ENCODE data around the gene WASF3.

Gene WASF3

DNA sequence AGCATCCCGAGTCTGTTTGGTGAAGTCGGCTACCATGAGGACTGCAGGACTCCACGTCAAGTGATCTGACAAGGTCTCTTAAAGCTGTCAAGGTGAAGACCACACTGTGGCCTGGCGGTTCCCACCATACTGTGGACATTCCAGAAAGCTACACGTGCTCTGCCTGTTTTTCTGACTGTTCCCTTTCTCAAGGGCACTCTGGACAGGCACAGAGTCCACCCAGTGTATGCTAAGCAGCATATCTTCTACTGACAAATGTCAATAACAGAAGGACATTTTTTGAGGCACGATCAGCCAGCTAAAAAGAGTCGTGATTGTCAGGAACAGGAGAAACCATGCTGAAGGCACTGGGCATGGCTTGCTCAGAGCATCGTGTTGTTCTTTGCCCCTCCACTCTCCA is 12.8 kb upstream of the WASF3 start:
- no peak for DNase-seq (ENCODE audit: low read depth)

DNA sequence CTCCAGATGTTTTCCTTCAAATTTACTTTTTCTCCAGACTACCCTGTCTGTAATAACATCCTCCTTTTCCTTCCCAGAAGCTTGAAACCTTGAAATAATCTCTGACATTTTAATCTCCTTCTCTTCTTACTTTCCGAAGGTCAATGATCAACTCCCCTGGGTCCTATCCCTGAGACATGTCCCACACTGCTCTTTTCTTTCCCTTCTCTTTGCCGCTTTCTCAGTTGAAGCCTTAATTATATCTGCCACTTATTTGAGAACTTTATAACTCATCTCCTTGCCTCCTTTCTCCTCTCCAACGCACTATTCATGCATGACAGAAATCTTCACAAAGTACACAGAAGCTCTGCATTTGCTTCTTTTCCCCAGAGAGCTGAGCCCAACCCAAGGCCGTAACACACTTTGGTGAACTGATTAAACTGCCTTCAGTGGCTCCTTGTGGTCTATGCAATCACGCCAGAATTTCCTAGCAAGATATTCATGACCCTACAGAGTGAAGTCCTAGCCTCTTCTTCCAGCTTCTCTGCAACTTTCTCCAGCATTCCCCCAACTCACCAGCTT is 9.2 kb upstream of the WASF3 start:
- DNase-seq (ENCODE audit: low read depth), result no peak

DNA sequence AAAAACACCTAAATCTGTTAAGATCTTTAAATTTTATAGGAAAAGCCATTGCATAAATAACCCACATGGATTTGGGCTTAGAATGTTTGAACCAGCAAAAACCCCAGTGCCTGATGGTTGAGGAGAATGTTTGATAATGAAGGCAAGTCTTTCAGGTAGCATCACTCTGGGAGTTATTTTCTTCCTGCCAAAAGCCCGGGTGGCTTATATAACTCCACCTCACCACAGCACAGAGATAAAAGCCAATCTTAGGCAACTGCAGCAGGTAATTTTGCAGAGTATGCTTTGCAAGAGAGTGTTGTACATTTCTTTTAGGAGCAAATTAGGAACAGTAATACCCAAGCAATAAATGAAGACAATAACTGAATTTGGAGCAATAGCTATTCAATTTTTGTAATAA is 7.8 kb upstream of the WASF3 start:
- DNase-seq (ENCODE audit: low read depth), result no peak

DNA sequence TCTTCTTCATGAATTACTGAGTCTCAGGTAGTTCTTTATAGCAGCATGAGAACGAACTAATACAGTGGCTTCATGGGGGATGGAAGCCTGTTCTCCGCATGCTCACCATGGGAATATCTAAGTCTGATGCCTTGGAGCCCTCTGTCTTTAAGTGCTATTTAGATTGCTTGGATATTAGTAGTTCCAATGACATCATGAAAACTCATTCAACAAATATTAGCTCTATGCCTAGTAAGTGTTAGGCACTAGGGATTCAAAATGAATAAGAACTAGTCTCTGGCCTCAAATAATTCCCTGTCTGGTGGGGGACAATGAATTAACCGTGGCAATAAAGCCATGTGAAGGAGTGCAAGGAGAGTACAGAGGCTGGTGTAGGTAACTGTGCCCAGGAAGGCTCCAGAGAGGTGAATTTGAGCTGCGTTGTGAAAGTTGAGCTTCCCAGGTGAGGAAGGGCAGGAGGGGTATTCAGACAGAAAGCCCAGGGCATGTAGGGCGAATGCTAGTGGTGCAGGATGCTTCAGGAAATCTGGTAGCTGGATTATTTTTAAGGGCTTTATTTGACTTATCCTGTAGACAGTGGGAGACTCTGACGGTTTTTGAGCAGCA is 6.1 kb upstream of the WASF3 start:
- DNase-seq (ENCODE audit: low read depth), result no peak

DNA sequence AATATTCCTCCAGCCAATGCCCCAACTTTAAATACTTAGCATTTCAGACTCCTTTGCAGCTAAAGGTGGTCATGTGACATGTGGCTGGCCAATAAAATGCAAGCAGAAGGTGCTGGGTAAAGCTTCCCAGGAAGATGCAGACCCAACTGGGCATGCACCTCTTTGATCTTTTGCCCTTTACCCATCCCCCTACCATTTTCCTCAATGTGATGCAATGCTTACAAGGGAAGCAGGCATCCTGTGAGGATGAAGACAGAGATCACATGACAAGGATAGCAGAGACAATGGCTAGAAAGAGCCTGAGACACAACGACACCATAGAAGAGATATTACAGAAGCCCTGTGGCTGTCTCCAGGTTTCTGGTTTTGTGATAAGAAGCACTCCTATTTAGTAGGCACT is 2.1 kb upstream of the WASF3 start:
- no peak for DNase-seq (ENCODE audit: low read depth)

DNA sequence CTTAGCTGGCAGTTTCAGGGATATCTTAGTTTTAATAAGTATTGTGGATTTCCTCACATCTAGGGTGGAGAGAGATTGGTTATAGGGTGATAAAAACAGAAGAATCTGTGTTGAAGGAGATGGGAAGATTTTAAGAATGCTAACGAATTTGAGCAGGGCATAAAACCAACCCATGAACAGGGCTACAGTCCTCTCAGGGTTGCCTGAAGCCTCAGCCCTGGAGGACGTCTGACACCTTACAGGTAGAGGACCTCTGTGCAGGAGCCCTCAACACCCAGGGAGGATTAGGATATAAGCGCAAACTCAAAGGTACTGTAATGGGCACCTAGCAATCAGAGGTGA is 461 bp upstream of the WASF3 start:
- no peak for DNase-seq (ENCODE audit: low read depth)

DNA sequence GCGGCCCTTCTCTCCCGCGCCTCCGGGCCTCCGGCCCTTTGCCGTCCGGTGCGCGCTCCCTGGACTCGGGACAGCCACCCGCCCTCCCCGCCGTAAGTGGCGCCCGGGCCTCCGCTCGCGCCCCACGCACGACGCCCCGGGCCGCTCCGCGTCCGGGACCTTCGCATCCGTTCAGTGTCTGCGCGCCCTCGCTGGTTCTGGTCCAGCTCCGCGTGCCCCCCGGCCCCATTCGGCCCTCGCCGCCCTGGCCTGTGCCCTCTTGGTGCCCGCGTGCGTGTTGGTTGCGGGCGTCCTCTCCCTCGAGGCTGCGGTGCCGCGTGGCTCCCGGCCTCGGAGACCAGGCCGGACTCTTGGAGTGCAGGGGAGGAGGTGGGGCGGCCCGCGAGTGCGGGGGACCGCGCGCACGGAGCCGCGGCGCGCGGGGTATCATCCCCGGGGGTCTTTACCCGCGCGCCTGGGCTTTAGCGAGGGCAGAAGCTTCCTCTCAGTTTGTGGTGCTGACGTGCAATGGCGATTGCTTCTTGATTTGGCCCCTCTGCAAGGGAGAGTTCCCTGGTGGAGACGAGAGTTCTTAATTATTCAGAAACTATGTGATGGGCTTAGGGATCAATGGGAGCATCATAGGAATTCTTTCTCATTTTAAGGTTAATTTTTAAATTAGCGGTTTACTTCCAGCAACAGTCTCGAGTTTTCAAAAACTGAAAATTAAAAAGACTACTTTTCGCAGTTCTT is 757 bp downstream of the WASF3 start:
- peak; percentile 44 for DNase-seq (ENCODE audit: low read depth)

DNA sequence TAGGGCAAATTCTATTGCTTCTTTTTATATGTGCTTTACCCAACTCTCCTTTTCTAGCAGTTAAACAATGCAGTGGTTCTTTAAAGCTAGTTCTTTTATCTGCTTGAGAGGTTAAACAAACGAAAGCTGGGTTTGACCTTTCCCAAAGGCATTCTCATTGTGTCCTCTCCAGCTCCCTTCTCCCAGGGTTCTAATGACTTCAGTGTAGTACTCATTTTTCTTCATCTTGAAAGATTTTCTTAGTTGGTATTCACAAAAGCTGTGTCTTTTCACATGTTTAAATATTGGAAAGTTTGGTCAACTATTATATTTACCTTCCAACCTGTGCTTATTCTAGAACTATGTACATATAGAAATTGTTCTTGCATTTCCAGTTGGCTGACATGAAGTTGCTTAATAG is 1.5 kb downstream of the WASF3 start:
- DNase-seq (ENCODE audit: low read depth), result no peak

DNA sequence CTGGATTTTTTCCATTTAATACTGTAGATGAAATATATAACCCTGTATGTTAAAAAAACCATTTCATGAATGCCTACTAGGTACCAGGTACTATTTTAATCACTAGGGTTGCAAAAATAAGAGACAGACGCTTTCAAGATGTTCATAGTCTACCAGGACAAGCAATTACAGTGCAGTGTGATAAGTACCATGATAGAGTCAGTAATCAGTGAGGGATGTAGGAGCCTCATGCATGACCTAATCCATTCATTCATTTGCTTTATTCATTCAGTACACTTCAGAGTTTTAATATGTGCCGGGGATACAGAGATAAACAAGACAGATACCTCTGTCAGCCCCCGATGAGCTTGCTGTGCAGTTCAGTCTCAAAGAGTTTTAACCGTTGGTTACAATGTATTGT is 3.0 kb downstream of the WASF3 start:
- no peak for DNase-seq (ENCODE audit: low read depth)

DNA sequence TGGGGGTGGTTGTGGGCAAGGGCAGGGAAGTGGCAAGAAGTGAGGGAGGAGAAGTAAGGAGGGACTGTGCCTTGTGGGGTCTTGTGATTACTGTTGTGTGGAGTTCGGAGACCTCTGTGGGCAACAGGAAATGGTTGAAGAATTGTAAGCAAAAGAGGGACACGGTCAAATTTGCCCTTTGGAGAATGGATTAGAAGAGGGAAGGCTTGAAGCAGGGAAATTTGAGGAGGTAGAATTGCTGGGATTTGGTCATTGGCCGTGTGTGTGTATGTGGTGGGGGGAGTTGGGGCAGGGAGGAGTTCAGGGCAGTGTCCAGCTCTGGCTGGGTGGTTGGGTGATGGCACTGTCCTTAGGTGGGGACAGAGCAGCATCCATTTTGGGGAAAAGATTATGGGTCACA is 3.6 kb downstream of the WASF3 start:
- DNase-seq (ENCODE audit: low read depth), result no peak

DNA sequence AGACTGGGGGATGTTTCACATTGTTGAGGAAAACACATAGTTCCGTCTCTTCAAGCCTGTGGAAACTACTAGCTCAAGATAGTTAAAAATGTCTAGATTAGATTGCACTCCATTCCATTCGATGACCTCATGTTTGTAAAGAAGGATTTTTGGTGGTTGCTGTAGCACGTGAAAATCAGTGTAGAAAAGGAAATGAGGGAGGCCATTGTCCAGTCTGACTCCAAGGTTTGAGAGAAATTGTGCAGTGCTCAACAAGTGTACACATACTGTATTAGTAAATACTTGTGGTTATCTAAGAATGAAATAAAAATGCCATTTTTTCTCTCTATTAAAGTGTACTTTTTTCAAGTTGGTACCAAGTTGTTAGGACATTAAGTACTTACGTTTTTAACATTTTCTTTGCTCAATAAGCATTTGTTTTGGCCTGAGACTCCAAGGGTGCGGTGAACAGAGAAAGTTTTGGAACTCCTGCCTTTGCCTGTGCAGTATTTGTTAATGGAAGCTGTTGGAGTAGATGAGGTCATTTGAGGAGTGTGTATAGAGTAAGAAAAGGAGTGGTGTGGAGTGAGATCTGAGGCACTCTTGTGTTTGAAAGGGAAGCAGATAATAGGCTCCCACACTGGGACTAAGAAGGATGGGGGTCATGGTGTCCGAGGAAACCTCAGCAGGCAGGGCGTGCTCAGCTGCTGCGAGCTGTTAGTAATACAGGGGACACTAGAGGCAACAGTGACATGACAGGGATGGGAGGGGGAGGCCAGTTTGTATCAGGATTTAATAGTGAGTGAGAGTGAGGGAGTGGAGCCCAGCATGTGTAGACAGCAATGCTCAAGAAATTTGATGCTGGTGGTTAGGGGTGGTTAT is 4.4 kb downstream of the WASF3 start:
- DNase-seq (ENCODE audit: low read depth), result peak; percentile 66

DNA sequence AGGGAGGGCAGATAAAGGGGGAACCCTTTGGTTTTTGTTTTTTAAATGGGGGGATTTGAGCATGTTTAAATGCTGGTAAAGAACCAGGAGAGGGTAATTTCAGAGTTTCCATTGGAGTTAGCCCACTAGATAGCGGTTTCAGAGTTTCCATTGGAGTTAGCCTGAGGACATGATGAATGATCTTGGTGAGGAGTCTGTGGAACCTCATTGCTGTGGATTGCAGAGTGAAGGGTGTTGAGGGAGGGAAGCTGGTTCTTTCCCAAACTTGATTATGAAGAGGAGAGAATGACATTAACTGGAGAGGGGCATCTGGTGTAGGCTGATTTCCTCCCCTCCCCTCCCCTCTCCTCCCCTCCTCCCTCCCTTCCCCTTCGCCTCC is 5.0 kb downstream of the WASF3 start:
- no peak for DNase-seq (ENCODE audit: low read depth)

DNA sequence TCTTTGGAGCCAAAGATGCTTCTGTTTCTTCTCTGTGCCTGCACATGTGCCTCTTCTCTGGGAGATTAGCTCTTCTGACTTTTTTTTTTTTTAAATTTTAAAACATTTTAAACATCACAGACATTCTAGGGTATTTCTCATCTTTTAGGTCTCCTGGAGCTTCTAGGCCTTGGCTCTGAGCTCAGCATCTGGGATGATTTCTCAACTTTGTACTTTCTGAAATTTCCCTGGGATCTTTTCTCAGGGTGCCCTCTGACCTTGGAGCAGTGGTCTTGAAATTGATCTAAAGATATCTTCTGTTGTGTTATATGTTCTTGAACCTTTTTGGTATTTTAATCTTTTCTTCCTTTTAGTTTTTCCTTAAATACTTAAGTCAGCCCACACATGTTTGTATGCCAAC is 6.2 kb downstream of the WASF3 start:
- no peak for DNase-seq (ENCODE audit: low read depth)

DNA sequence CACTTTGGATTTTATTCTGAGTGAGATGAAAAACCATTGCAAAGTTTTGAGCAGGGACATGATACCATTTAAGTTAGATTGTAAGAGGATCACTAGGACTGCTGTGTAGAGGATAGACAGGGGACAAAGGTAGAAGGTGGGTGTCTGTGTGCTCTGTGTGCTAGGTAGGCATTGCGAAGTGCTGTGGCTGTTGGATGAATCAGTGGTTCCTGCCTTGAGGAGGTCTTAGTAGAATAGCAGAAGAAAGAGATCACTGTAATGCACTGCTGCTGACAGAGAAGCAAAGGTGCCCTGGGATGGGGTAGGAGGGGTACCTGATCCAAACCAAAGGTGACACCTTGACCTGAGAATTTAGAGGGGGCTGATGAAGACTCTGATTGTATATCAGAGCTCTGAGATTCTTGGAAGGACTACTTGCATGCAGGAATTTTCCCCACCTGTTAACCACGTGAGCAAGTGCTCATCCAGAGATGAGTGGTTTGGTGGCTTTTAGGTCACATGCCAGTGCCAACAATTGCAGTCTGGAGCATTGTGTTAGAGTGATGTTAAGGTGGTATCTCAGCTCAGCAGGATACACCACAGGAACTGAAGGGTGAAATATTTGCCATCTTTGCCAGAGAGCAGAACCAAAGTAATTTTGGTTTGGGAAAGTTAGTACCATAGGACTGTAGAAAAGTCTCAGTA is 10.8 kb downstream of the WASF3 start:
- no peak for DNase-seq (ENCODE audit: low read depth)

DNA sequence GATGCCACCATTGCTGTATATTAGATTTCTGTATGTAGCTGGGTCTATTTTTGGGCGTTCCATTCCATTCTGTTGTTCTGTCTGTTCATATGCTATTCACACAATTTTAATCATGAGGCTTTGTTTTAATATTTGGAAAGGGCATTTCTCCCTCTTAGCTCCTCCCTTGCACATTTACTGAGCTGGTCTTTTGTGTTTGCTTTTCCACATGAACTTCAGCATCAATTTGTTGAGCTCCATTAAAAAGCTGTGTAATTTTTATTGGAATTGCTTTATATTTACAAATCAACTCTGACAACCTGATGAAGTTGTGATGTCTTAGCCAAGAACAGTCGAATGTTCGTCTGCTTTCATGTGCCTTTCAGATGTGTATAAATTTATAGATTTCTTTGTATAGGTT is 14.0 kb downstream of the WASF3 start:
- no peak for DNase-seq (ENCODE audit: low read depth)

DNA sequence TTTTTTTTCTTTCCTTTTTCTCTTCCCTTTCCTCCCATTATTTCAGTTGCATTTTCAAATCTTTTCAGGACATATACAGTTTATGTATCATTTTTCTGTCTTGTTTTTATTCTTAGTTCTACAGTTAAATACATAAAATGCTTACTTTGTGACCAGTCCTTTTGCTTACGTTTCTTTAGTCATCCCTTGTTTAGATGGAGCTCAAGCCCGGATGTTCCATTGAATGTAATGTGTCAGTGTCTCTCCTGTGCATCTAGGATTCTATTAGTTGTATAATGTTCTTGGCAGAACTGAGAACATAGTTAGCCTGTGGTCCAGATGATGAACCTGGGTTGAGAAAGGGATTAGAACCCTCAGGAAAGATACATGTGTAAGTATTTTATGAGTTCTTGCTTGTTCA is 17.8 kb downstream of the WASF3 start:
- DNase-seq (ENCODE audit: low read depth), result peak; percentile 50

DNA sequence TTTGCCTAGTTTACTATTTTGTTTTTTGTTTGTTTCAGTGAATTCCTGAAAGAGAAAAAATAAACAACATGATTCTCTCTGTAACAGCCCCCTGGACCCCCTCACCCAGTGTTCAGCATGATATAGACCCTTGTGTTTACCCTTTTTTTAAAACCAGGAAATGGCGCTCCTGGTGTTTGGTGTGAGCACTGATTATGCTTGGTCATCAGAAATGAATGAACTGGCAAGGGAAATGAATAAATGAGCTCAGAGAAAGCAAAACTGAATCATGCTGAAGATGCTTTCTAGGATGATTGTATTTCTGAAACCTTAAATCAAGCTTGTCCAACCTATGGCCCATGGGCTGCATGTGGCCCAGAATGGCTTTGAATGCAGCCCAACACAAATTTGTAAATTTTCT is 22.1 kb downstream of the WASF3 start:
- DNase-seq (ENCODE audit: low read depth), result peak; percentile 29

DNA sequence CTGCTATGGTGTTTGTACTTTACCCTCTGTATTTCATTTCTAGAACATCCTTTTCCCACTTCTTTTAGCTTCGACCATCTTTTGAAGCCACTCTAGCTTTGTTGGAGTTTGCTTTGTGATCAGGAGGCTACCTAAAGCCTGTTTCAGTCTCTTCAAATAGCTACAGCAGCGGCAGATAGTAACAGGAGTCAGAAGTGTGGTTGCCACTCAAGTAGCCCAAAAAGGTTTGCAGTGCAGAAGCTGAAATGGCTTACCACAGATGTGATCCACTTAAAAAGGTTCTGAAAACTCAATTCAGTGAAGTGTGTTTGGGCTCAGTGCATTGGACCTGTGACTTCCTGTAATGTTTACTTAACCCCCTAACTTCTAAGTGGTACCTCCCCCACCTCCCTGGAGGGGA is 26.2 kb downstream of the WASF3 start:
- DNase-seq (ENCODE audit: low read depth), result peak; percentile 8

DNA sequence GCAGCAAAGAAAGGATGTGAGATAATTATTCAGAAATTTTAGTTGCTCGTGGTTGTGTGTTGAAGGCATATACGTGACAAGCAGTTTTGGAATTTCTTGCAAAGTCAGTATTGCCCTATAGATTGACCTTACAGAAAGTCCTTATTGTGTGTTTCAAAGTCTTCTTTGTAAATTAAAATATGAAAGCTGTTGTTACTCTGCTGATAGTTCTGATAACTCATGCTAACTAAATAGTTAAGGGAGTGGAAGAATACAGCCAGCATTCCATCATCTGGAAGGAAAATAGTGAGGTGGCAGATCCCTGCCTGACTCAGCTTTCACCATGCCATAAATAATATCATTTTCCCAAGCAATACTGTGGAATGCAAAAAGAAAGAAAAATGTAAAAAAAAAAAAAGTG is 27.2 kb downstream of the WASF3 start:
- peak; percentile 88 for DNase-seq (ENCODE audit: low read depth)

DNA sequence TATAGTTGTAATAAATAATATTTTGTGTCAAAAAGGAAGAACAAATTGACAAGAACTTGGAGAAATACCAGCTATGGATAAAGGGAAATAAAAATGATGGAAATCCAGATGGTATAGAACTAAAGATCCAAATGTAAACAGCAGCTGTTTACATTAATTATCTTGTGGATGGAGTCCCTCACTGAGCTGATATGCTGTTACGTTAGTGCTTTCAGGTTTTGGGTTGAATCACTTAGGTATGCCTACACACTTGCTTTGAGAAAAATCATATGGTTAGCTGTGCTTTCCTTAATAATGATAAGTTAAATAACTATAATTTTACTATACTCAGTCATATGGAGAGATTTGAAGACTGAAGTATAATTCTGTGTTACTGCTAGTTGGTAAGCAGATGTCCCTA is 27.7 kb downstream of the WASF3 start:
- peak; percentile 58 for DNase-seq (ENCODE audit: low read depth)

DNA sequence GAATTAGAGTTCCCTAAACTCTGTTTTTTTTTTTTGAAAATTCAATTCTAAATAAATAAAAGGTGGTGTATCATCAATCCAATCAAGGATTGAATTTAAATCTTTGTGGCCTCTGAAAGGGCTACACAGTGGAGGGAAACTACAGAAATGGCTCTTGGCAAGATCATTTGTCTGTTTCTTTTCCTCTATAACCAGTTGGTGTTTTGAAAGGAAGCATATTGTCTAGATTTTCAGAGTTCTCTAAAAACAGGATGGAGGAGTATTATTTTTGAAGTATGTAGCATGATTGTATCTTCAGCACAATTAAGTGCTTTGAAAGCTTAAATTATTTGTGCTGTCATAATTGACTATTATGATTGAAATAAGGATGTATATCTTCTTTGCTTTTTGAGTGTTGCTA is 29.8 kb downstream of the WASF3 start:
- no peak for DNase-seq (ENCODE audit: low read depth)

DNA sequence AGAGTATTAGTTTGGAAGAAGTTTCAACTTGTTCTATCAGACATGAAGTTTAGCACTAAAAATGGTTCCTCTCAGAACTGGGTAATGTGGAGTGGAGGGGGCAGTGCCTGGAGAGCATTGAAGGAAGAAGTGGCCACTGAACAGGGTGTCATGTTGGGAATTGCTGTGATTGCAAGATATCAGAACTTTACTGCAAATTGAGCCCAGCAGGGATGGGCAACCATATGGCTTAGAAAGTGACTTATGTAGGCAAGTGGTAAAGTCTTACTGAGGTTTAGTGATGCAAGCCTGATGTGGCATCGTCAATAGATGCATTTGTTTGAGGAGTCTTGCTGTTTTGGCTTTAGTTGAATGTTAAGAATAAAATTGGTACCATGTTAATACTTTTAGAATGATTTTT is 31.7 kb downstream of the WASF3 start:
- DNase-seq (ENCODE audit: low read depth), result no peak

DNA sequence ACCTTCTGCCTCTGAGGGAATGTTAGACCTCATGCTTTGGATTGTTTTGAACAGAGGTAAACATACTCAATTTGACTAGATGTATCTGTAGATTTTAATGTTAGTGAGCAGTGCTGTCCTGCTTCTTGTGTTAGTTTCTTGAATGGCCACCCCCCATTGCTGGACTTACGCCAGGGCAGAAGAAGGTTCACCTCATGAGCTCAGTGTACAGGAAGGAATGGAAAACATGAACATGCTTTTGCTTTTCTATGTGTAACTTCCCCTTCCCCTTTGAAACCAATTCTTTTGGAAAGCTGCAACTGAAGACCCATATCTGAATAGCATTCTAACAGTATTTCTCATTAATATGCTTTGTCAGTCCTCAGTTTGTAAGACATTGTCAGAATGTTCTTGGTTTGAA is 32.3 kb downstream of the WASF3 start:
- no peak for DNase-seq (ENCODE audit: low read depth)

Data from ELR (cell line).